ENCODE measurements around the gene CUL1.

- TF ChIP-seq EZH2 (IDR thresholded peaks at IDR 0.05; ENCODE audit: borderline replicate concordance, low read length) (no peak), CTCF (conservative IDR thresholded peaks at IDR 0.05 in 1 of 2, IDR thresholded peaks at IDR 0.05 in 1 of 2; ENCODE audit: extremely low read depth in 1 of 2, insufficient read depth in 1 of 2, low read depth in 1 of 2, low read length in 2 of 2) (no peak)
Measured at GRCh38 chr7:148715027-148715426, 16.3 kb downstream of the CUL1 start.
